Testis (tissue), 2 donors: ENCODE measurements around the gene FOXN3.

ENCODE experiments used
- CTCF ChIP-seq, 3 experiments: fragments of 450-650 bp in 2 of 3; fragments of 200-600 bp in 1 of 3; sonication (generic) in 1 of 3; IDR thresholded peaks; one replicate each; pipeline ENCODE4 v1.5.1; 2016 to 2019; ENCODE audit warnings: antibody characterized with exemption in 3 of 3, mild to moderate bottlenecking in 2 of 3, moderate library complexity in 1 of 3
- POLR2A ChIP-seq: fragments of 450-650 bp; IDR thresholded peaks from one replicate; pipeline ENCODE4 v1.6.1; 2017; ENCODE audit warnings: antibody characterized with exemption, mild to moderate bottlenecking, moderate library complexity

DNA sequence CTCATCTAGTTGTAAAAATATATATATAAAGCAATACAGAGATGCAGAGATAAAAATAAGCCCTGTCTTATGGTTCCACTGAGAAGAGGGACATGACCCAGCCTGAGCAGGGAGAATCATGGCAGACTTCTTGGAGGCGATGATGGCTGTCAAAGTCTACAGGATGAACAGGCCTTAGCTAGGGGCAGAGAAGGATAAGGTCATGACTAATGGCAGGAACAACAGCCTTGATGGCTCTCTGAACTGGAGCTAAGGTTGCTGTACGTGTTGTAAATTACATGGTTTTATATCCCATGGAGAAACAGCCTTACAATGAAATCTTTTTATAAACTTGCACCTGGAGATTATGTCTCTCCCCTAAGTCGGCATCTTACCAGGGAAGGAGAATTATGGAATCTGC lies 32.4 kb downstream of the FOXN3 start:
- no peak for TF ChIP-seq CTCF (IDR thresholded peaks at IDR 0.05)
- TF ChIP-seq POLR2A, result no peak
